ENCODE results near the gene FILIP1. TPM values are rescaled to one million over a fixed set of nuclear protein-coding genes. Genes with fewer than 3 reads are reported as not detected.

FILIP1 gene
- total RNA-seq, 2 donors from 2014 or later, result 0.07 to 0.08 TPM

DNA sequence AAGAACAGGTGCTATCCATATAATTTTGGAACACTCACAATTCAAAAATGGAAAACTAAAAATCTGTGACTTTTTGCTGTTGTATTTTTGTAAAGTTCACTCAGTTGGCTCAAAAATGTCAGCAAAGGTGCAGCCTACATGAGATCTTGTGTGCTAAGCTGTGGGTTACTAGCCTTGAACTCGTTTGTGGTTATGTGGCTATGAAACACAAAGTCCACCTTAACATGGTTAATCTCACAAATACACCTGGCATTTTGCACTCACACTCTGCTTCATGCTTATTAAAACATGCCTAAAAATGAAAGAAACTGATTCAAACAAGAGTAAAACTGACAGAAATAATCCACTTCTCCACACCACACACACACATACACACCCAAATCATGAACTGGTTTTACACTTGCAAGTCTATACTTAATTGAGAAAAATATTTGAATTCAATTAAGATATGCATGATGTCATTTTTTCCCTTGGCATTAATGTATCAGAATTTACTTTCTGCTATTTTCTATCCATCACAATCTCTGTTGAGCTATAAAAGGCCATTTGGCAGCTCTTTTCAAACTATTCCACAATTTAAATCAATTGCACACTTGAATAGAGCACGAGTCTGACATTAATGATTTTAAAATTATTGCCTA is 186.1 kb downstream of the FILIP1 start:
- Mint-ChIP-seq H3K4me1 (peaks cover 2% of the 10 kb centered on the region), H3K27ac (no peak overlapping the region), H3K27me3 (peaks cover 40% of the 10 kb centered on the region), H3K36me3 (ENCODE audit: low read depth) (no peaks in the 10 kb centered on the region), H3K4me3 (no peak overlapping the region)
- ATAC-seq, result no peak
- DNase-seq, result no peak
- no peaks in the 10 kb centered on the region for H3K9me3 ChIP-seq (ENCODE audit: control insufficient read depth, low read length, poor library complexity, severe bottlenecking)

DNA sequence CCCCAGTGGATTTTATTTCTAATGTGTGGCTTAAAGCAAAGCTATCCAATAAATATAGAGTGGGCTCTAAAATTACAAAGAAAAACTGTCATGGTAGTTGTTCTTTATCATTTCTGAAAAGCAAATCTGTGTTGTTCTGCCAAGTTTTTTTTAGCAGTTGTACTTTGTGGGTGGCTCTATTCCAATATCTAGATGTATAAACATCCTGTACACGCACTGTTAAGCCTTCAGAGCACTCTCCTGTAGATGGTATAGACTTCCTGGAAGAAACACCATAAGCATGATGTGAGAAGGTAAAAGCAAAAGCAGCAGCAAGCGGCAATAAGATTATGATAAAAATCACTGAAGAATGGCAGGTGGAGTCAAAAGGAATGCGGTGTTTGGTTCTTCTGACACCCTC is 187.5 kb downstream of the FILIP1 start:
- H3K36me3 Mint-ChIP-seq (ENCODE audit: low read depth), result no peaks in the 10 kb centered on the region
- no peaks in the 10 kb centered on the region for H3K9me3 ChIP-seq (ENCODE audit: control insufficient read depth, low read length, poor library complexity, severe bottlenecking)
- DNase-seq (no peak), ATAC-seq (no peak)
- no peak overlapping the region for H3K4me3 Mint-ChIP-seq
- peaks cover 2% of the 10 kb centered on the region for H3K4me1 Mint-ChIP-seq
- no peak overlapping the region for H3K27ac Mint-ChIP-seq
- peaks cover 33% of the 10 kb centered on the region for H3K27me3 Mint-ChIP-seq

DNA sequence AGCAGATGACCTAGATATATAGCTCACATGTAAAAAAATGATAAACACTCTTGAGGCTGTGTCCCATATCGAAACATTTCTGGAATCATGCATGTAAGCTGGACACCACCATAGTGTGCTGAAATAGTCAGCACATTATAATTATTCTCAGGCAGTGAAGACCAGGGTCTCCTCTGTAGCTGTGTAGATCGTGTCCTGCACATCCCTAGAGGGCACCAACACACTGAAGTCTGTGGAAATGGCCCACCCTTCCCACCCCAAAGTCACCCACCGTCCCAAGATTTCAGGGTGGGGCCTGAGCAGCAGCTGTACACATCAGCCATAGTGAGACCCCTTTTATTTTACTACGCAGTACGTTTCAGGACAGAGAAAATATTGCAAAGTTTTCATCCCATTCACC is 188.0 kb downstream of the FILIP1 start:
- no peaks in the 10 kb centered on the region for H3K36me3 Mint-ChIP-seq (ENCODE audit: low read depth)
- peaks cover 2% of the 10 kb centered on the region for H3K4me1 Mint-ChIP-seq
- peaks cover 33% of the 10 kb centered on the region for H3K27me3 Mint-ChIP-seq
- no peak for DNase-seq
- H3K27ac Mint-ChIP-seq, result no peak overlapping the region
- H3K9me3 ChIP-seq (ENCODE audit: control insufficient read depth, low read length, poor library complexity, severe bottlenecking), result no peaks in the 10 kb centered on the region
- ATAC-seq, result no peak
- no peak overlapping the region for H3K4me3 Mint-ChIP-seq

DNA sequence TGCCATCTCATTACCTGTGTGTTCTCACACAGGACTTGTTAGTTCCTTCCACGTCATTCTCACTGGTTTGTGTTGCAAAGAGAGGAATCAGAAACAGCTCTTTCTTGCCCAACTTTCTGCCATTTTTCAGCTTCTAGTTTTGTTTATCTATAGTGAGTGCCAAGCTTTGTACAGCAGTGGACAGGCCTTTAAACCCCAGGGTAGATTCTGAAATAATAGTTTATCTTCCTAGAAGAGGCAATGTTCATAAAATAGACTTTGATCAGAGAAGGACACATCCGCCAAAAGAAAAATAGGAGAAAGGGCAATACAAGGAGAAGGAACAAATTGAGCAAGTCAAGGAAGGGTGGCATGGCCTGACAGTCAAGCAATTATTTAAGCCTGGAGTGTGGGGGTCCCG is 191.3 kb downstream of the FILIP1 start:
- Mint-ChIP-seq H3K4me1 (peaks cover 2% of the 10 kb centered on the region), H3K27me3 (peaks cover 27% of the 10 kb centered on the region), H3K27ac (no peak overlapping the region), H3K36me3 (ENCODE audit: low read depth) (no peaks in the 10 kb centered on the region), H3K4me3 (no peak overlapping the region)
- no peak for ATAC-seq
- DNase-seq, result no peak
- no peaks in the 10 kb centered on the region for H3K9me3 ChIP-seq (ENCODE audit: control insufficient read depth, low read length, poor library complexity, severe bottlenecking)

DNA sequence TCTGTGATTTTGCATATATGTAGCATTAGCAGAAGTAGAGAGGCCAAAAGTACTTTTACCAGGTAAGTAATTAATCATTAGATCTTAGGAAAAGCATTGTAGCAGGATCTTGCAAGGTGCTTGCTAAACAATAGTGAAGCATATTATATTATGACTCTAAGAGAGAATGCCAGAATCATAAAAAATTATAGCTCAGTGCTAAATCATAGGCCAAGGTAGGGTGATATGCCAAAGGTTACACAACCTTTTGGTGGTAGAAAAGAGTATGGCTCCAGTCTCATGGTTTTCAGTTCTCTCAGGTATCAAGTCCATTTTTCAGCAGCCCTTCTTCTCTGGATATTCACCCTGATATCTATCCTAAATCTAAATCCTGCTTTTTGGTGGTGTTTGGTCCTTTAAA is 192.1 kb downstream of the FILIP1 start:
- no peaks in the 10 kb centered on the region for H3K36me3 Mint-ChIP-seq (ENCODE audit: low read depth)
- H3K9me3 ChIP-seq (ENCODE audit: control insufficient read depth, low read length, poor library complexity, severe bottlenecking), result no peaks in the 10 kb centered on the region
- no peak overlapping the region for H3K4me3 Mint-ChIP-seq
- peaks cover 2% of the 10 kb centered on the region for H3K4me1 Mint-ChIP-seq
- H3K27ac Mint-ChIP-seq, result no peak overlapping the region
- ATAC-seq (no peak), DNase-seq (no peak)
- peaks cover 20% of the 10 kb centered on the region for H3K27me3 Mint-ChIP-seq

DNA sequence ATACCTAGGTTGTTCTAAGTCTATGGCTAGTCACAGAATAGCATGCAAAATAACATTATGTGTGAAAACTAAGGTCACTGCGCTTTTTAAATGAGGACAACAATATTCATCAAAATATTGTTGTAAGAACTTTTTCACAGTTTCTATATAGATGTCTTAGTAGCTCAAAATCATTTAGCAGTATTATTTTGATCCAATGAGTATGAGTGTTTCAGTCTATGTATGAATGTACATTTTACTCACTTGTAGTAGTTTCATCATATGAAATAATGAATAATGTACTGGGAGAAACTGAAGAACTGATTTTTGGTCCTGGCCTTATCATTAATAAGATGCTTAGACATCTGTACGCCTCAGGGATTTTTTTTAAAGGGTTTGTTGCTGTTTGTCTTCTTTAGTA is 192.5 kb downstream of the FILIP1 start:
- no peaks in the 10 kb centered on the region for H3K36me3 Mint-ChIP-seq (ENCODE audit: low read depth)
- peaks cover 2% of the 10 kb centered on the region for H3K4me1 Mint-ChIP-seq
- no peak overlapping the region for H3K4me3 Mint-ChIP-seq
- peaks cover 15% of the 10 kb centered on the region for H3K27me3 Mint-ChIP-seq
- H3K27ac Mint-ChIP-seq, result no peak overlapping the region
- no peak for ATAC-seq
- no peak for DNase-seq
- no peaks in the 10 kb centered on the region for H3K9me3 ChIP-seq (ENCODE audit: control insufficient read depth, low read length, poor library complexity, severe bottlenecking)

DNA sequence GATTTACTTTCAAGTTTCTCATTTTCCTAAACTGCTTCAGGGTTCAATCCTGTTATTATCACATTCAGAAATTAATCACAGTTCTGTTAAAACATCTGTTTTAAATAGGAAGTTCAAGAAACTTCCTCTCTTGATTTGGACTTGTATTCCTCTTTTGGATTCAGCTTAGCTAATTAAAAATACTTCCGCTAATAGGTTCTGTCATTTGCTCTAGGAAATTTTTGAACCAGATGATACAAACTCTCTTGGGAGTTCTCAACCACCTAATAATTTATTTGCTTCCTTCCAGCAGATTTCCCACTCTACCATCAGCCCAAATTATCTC is 193.1 kb downstream of the FILIP1 start:
- ATAC-seq (no peak), DNase-seq (no peak)
- Mint-ChIP-seq H3K27ac (no peak overlapping the region), H3K36me3 (ENCODE audit: low read depth) (no peaks in the 10 kb centered on the region), H3K4me3 (no peak overlapping the region), H3K4me1 (peaks cover 2% of the 10 kb centered on the region), H3K27me3 (peaks cover 13% of the 10 kb centered on the region)
- H3K9me3 ChIP-seq (ENCODE audit: control insufficient read depth, low read length, poor library complexity, severe bottlenecking), result no peaks in the 10 kb centered on the region

DNA sequence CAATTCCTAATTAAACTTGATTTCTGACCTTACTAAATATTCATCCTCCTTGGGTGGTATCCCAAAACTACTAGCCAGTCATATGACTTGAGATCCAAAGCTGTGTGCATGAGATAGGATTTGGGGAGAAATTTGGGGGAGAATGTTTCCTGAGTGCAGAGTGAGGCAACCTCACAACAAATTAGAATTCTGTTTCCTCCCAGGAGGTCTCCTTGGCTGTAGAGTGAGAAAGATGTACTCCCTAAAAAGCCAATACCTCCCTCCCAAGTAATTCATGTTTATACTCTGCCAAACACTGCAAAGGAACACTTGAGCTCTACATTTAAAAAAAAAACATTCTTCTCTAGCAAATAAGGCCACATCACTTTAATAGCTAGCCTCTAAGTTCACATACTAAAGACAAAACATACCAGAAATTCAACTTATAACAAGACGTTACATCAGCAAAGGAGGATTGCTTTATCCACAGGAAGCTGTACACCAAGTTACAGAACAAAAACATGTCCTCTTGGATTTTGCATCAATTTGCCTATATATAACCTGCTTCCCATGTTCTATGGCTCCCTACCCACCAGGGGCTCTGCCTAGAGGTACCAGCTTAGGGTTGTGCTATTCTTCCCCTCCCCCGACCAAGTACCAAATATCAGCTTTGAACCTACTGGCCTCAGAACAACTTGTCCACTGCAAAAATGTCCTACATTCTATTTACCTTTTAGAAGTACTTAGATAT is 193.6 kb downstream of the FILIP1 start:
- peaks cover 2% of the 10 kb centered on the region for H3K4me1 Mint-ChIP-seq
- peaks cover 8% of the 10 kb centered on the region for H3K27me3 Mint-ChIP-seq
- no peak for ATAC-seq
- H3K4me3 Mint-ChIP-seq, result no peak overlapping the region
- H3K27ac Mint-ChIP-seq, result no peak overlapping the region
- DNase-seq, result no peak
- H3K36me3 Mint-ChIP-seq (ENCODE audit: low read depth), result no peaks in the 10 kb centered on the region
- H3K9me3 ChIP-seq (ENCODE audit: control insufficient read depth, low read length, poor library complexity, severe bottlenecking), result no peaks in the 10 kb centered on the region

DNA sequence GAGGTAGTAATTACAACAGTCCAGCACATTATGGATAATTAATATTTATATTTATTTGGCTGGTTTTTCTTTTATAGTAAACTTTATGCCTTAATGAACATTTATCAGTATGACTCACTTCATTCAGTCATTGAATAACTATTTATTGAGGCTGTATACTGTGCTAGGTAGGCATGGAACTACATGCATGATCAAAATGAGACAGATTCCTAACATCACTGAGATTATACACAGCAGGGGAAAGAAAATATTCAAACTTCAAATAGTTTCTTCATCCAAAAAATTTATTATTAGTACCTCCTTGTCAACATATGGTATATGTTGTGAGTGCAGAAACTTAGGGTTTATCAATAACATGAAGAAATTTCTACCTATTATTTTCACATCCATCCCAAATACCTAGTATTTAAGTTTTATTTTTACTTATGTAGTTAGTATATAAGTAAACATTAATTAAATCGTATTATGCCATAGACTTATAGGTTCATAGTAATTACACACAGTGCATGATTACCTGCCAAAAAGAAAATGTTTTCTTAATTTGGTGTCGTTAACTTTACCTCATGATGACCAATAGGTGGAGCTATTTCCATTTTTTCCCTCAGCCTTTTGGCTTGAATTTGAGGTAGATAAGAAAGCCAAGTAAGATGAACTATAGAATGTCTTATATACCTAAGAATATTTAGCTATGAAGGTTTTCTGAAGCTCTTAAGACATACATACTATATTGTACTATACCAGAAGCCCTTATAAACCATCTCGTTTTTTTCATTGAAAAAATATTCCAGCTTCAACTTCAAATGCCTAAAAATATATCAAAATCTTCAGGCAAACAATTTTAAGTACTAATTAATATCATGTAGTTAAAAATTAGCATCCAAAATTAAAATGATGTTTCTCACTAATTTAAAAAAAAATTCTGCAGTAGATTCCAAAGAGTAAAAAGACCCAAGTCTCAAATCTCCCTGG is 196.5 kb downstream of the FILIP1 start:
- ATAC-seq, result peak; percentile 72
- no peak for DNase-seq
- no peak overlapping the region for H3K4me3 Mint-ChIP-seq
- H3K9me3 ChIP-seq (ENCODE audit: control insufficient read depth, low read length, poor library complexity, severe bottlenecking), result no peaks in the 10 kb centered on the region
- H3K36me3 Mint-ChIP-seq (ENCODE audit: low read depth), result no peaks in the 10 kb centered on the region
- H3K27ac Mint-ChIP-seq, result no peak overlapping the region
- no peaks in the 10 kb centered on the region for H3K27me3 Mint-ChIP-seq
- H3K4me1 Mint-ChIP-seq, result no peaks in the 10 kb centered on the region

DNA sequence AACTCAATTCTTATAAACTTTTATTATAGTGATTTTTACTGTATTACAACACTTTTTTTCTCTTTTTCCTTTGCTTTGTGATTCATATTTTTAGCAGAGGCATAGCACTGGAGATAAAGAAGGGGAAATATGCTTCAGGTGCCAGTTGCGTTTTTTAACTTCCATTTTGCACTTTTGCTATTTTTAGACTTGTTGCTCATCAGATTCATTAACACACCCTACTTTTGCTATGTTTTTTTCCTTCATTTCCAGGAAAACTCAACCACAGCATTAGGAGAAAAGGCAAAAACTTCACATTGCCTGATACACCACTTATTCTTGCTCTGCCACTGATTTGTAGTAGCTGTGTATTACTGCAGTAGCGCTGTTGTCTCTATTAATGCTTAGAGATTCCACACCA is 201.0 kb downstream of the FILIP1 start:
- Mint-ChIP-seq H3K27ac (no peak overlapping the region), H3K36me3 (ENCODE audit: low read depth) (no peaks in the 10 kb centered on the region), H3K27me3 (no peaks in the 10 kb centered on the region), H3K4me3 (no peak overlapping the region), H3K4me1 (peaks cover 4% of the 10 kb centered on the region)
- no peak for ATAC-seq
- no peak for DNase-seq
- H3K9me3 ChIP-seq (ENCODE audit: control insufficient read depth, low read length, poor library complexity, severe bottlenecking), result no peaks in the 10 kb centered on the region

DNA sequence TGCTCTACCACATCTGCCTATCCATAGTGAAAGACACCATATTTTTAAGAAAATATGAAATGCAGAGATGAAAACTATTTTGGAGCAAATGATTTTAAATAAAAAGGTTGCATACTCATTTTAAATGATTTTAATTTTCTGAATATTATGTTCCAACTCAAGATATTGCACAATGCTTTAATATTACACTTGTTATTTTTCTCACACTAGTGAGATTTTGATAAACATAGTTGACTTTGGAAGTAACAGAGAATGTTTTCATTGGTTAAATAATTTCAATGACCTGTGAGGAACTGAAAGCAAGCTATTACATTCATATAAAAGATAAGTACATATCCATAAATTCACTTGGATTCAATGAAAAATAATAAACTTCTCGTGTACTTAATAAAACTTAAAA is 201.9 kb downstream of the FILIP1 start:
- DNase-seq, result no peak
- no peaks in the 10 kb centered on the region for H3K27me3 Mint-ChIP-seq
- ATAC-seq, result no peak
- peaks cover 8% of the 10 kb centered on the region for H3K4me1 Mint-ChIP-seq
- no peaks in the 10 kb centered on the region for H3K9me3 ChIP-seq (ENCODE audit: control insufficient read depth, low read length, poor library complexity, severe bottlenecking)
- no peak overlapping the region for H3K27ac Mint-ChIP-seq
- no peaks in the 10 kb centered on the region for H3K36me3 Mint-ChIP-seq (ENCODE audit: low read depth)
- H3K4me3 Mint-ChIP-seq, result no peak overlapping the region

DNA sequence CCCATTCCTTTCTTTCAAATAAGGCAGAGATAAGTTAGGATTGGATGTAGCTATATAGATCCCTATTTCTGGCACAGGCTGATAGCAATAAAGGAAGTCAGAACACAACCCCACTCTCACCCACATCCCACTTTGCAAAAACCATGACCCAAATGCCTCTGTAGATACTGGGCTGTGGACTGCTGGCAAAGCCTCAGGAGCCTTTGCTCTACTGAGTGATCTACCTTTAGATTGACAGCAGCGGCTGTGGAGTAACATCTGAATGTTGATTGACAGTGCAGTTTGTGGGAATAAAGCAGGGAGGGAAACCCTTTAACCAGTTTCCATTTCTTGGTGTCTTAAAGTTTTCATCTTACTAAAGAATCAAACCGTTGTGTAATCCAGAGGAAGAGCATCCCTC is 202.3 kb downstream of the FILIP1 start:
- peaks cover 12% of the 10 kb centered on the region for H3K4me1 Mint-ChIP-seq
- no peak overlapping the region for H3K4me3 Mint-ChIP-seq
- ATAC-seq (no peak), DNase-seq (no peak)
- H3K27me3 Mint-ChIP-seq, result no peaks in the 10 kb centered on the region
- H3K9me3 ChIP-seq (ENCODE audit: control insufficient read depth, low read length, poor library complexity, severe bottlenecking), result no peaks in the 10 kb centered on the region
- no peaks in the 10 kb centered on the region for H3K36me3 Mint-ChIP-seq (ENCODE audit: low read depth)
- H3K27ac Mint-ChIP-seq, result no peak overlapping the region

DNA sequence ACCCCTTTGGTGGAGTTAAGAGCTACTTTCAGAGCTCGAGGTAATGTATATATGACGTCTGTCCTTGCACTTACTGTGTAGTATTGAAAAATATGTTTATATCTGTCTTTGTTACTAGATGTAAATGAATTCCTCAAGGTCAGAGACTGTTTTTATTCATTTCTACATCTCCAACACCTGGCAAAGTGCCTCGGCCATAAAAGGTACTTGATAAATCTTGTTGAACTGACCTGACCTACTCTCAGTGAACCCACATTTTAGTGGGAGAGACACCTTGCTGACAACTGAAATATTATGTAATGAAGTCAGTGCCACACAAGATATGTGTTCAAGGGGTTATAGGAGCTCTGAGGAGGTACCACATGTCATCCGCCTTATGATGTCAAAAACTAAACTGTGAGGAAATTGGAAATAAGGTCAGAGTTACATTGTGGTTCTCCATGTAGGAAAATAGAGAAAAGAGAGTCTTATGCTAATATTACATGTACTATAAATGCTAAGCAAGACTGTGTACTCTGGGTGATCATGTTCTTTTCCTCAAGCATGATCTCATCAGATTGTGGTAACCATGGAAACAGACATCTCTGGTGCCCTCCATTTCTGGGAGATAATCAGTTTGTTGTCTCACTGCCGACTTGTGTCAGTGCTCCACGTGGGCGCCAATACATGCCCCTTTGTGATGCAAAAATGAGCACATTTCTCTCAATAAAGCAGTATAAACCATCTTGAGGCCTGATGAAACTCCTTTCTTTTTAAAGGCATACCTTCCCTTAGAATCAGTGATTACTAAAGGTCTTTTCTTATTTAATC is 203.3 kb downstream of the FILIP1 start:
- no peaks in the 10 kb centered on the region for H3K9me3 ChIP-seq (ENCODE audit: control insufficient read depth, low read length, poor library complexity, severe bottlenecking)
- H3K36me3 Mint-ChIP-seq (ENCODE audit: low read depth), result no peaks in the 10 kb centered on the region
- H3K4me3 Mint-ChIP-seq, result no peak overlapping the region
- H3K27me3 Mint-ChIP-seq, result no peaks in the 10 kb centered on the region
- no peak for ATAC-seq
- no peak for DNase-seq
- no peak overlapping the region for H3K27ac Mint-ChIP-seq
- peaks cover 13% of the 10 kb centered on the region for H3K4me1 Mint-ChIP-seq
